IPS-11a (cell line): ENCODE data around the gene GLI3.

Experiments used
- H3K4me3 ChIP-seq: one replicate; pipeline ENCODE4 v1.5.1; 2013; ENCODE audit warnings: low read depth, low read length, control low read depth

The GLI3 gene

DNA sequence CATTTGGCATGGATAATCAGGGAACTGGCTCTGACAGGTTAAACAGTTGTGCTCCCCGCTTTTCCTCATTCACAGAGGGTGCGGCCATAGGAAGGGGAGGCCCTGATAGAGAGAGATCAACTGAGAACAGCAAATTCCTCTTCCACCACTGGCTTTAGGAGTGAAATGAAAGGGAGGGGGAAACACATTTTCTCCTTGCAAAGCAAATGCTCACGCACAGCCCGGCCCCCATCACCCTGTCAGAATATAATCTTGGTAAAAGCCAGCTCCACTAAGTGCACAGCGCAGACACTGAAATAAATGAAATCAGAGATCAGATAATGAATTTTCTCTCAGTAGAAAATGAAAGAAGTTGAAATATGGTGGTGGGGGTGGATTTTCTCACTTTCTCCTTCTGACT, 187.2 kb downstream of the GLI3 start:
- H3K4me3 ChIP-seq: no peak overlapping the region

DNA sequence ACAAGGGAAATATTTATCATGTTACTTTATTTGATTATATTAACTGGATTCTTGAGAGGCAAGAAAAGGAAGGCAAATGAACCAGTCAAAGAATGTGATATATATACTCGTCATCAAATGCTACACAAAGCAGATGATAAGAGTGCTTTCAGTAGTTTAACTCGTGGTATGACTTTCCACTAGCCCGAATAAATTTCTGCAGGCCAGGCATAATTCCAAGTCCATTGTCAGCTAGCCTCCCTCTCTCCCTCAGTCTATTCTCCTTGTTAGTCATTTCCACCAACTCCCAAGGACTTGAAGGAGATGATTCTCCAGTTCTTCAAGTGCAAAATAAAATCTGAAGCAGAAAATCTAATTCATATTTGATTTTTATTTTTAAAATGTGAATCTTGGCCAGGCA, 190.5 kb downstream of the GLI3 start:
- no peak overlapping the region for H3K4me3 ChIP-seq

DNA sequence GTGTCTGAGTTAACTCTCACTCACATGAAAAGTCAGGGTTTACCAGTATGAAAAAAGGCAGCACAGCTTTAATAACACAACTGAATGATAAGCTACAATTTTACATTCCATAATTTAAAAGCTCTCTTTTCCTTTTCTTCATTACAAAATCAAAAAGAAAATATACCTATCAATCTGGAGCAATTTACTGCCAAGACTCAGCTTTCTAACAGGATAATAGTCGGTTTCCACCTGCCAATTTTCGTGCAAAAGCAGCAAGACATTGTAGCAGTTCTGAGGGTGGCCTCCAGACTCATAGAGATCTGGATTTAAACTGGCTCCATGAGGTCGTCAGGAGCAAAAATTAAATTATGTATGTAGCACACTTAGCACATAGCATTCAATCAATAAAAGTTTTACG, 191.0 kb downstream of the GLI3 start:
- no peak overlapping the region for H3K4me3 ChIP-seq

DNA sequence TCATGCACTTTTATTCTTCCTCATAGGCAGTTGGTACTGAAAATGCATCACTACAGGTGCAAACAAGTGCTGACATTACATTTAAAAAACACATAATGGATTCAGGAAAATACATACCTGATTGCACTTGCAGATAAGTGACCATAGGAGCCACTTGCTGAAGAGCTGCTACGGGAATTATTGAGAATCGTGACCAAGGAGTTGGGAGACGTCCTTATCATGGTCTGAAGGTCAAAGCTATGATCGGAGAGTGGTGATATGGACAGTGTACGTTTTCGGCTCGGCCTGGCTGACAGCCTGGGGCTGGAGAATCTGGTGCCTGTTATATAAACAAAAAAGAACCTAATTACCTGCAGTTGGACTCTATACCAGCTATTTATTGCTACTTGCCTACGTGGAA, 197.1 kb downstream of the GLI3 start:
- no peak overlapping the region for H3K4me3 ChIP-seq

GRCh38 chr7:42035210-42035609, 201.8 kb downstream of the GLI3 start:
- no peak overlapping the region for H3K4me3 ChIP-seq

DNA sequence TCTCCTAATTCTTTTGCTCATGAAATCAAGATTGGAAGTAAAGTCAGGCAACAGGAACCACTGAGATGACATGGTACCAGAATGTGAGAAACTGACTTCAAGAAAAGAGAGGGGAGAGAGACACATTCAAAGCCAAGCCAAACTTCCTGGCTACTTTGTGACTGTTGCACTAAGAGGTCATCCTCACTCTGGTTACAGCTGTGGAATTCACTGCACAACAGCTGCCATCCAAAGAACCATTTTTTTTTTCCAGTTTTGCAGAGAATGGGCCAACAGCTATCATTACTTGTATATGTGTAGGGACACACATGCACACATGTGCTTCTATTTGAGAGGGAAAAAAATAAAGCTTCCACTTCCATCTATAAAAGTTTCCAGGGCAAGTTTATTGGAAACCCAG, 203.5 kb downstream of the GLI3 start:
- H3K4me3 ChIP-seq: no peak overlapping the region

- H3K4me3 ChIP-seq: no peak overlapping the region
Measured at GRCh38 chr7:42029405-42029804, 207.6 kb downstream of the GLI3 start.

DNA sequence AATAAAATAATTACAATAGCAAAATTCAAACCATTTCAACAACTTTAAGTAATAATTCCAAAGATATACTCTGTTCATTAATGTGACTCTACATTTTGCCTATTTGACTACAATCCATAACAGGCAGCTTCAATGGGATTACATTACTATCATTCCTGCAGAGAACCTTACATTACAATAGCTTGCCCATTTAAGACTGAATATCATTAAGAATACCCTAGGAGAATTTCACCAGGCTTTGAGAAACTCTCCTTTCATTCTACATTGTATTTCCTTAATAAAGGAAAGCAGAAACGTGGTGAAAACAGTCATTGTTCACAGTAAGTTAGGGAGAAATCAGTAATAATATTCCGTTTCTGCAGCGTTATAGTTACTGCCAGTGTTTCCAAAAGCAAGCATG, 209.5 kb downstream of the GLI3 start:
- no peak overlapping the region for H3K4me3 ChIP-seq

- no peak overlapping the region for H3K4me3 ChIP-seq
Measured at GRCh38 chr7:42026622-42027197, 210.3 kb downstream of the GLI3 start.

DNA sequence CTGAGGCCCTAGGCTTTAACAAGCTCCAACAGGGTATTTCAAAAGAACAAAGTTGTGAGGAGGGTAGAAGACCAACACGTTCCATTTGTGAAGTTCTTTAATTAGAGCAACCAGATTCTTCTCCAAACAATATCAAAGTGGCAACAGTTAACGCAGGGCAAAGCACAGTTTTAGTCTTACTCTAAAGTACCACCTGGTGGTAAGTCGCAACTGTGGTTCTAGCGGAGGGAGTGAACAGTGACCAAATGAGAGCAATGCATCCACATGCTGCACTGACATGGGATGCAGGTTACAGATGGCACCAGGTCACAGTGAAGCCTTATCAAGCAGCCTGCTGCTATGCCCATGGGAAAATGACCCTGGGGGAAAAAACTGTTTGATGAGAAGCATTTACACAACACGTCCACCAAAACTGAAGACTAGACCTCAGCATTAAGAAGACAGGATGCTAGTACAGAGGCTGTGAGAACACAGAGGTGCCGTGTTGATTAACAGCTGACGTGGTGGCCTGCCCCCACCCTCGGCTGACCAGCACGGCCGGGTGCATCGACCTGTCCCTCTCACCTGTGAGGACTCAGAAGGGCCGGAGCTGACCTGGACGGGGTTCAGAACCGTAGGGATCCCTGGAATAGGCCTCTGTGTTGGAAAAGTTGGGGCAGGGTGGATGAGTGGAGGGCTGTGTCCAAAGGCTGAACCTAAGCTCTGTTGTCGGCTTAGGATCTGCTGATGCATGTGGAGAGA, 211.2 kb downstream of the GLI3 start:
- H3K4me3 ChIP-seq: no peak overlapping the region

GRCh38 chr7:42024537-42024936, 212.5 kb downstream of the GLI3 start:
- H3K4me3 ChIP-seq: no peak overlapping the region

GRCh38 chr7:42023262-42023661, 213.7 kb downstream of the GLI3 start:
- no peak overlapping the region for H3K4me3 ChIP-seq

- no peak overlapping the region for H3K4me3 ChIP-seq
Measured at GRCh38 chr7:42022791-42023190, 214.2 kb downstream of the GLI3 start.

GRCh38 chr7:42022056-42022455, 215.0 kb downstream of the GLI3 start:
- H3K4me3 ChIP-seq: no peak overlapping the region

DNA sequence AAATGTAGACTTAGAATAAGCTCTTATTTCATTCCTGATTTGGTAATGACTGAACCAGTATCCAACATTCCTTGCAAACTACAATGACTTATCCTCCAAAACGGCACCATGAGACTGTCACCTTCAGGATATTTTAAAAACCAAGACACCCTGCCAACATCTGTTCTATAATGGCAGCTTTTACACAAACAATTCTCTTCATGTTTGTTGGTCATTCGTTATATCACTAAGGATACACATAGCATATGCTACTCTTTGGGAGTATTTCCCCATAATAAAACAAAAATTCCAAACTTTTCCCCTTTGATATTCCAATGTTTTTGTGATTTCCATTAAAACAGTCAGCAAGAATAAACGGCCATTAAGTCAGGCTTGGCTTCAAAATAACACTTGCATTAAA, 215.4 kb downstream of the GLI3 start:
- no peak overlapping the region for H3K4me3 ChIP-seq

- H3K4me3 ChIP-seq: no peak overlapping the region
Measured at GRCh38 chr7:42020061-42020460, 216.9 kb downstream of the GLI3 start.

GRCh38 chr7:42017349-42017986, 219.5 kb downstream of the GLI3 start:
- no peak overlapping the region for H3K4me3 ChIP-seq

DNA sequence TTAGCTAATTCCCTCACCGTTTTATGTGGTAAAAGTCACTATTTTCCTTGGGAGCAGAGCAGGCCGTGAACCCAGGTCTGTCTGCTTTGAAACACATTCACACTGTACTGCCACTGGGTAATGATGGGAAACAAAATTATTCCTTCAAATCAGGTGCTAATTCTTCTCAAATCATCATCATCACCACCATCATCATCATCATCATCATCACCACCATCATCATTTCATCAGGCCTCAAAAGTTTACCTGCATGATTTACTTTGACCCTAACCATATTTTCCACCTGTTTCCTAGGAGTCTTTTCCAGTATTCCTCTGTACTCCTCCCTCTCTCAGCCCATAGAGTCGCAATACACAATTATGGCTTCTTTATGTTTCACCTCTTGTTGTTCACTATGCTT, 220.5 kb downstream of the GLI3 start:
- no peak overlapping the region for H3K4me3 ChIP-seq

DNA sequence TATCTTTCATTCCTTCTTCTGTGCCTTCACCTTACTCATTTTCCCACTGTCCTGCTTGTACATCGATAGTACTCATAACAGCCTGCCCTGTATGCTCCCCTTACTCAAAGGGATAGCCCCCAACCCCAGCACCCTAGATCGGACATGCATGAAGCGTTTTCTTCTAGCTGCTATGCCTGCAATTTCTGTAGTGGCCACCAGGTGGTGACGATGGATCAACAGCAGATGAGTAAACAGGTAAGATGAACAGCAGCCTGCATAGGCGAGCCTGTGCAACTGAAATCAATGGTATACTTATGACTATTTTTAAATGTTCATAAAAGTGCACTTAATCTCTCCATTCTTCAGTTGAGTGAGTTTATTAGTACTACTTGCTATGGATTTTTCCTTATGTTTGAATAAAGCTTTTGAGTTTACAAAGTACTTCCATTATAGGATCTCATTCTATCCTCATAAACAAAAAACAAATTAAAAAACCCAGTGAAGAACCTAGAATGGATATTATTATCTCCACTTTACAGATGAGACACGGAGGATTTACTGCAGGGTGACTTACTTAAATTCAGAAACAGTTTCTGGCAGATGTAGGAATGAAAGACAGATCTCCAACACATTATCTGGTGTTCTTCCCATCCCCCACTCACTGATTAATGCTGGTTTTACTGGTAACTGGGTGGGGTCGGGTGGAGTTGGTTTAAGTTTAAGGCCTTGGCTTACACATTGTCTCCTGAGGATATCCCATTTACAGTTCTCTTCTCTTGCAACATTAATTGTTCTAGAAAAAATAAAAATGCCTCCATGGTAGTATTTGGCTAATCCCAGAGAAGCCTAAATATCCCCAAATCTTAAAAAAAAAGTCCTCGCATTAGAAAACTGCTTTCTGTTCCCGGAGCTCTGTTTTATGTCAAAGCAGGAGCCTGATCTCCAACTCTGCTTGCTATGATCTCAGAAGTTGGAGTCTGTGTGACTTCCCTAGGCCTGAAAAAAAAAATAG, 222.1 kb downstream of the GLI3 start:
- H3K4me3 ChIP-seq: no peak overlapping the region

GRCh38 chr7:42012786-42013360, 224.1 kb downstream of the GLI3 start:
- no peak overlapping the region for H3K4me3 ChIP-seq

- no peak overlapping the region for H3K4me3 ChIP-seq
Measured at GRCh38 chr7:42012313-42012712, 224.7 kb downstream of the GLI3 start.
